AG04449 (cell line): ENCODE measurements around the gene STXBP5.

ENCODE experiments used
- CTCF ChIA-PET: fragments of 350-600 bp; formaldehyde crosslinking; extraction: SDS; loops from one replicate; lab custom pipeline; 2021; ENCODE audit warnings: antibody characterized with exemption; lab: Yijun Ruan, JAX
- POLR2A ChIA-PET: fragments of 400-600, 350-600 bp; formaldehyde crosslinking; extraction: SDS; loops from one replicate; lab custom pipeline; 2020; ENCODE audit warnings: antibody characterized with exemption, inconsistent platforms; lab: Yijun Ruan, JAX
- DNase-seq: peaks from one replicate; pipeline ENCODE4 v3.0.0-alpha.2; 2010; ENCODE audit warnings: low read depth, low spot score
- H3K4me3 ChIP-seq: 2 replicates; pipeline ENCODE4 v1.5.1; 2011; ENCODE audit warnings: low read depth, mild to moderate bottlenecking, control low read depth, low read length
- TF ChIP-seq, protein P1 (sequence below): IDR thresholded peaks from one replicate; pipeline ENCODE4 v1.5.1; 2011; ENCODE audit warnings: mild to moderate bottlenecking, moderate library complexity, low read length, control low read depth, inconsistent platforms; ENCODE audit not compliant: insufficient read depth; ENCODE audit errors: missing control alignments

STXBP5 gene

DNA sequence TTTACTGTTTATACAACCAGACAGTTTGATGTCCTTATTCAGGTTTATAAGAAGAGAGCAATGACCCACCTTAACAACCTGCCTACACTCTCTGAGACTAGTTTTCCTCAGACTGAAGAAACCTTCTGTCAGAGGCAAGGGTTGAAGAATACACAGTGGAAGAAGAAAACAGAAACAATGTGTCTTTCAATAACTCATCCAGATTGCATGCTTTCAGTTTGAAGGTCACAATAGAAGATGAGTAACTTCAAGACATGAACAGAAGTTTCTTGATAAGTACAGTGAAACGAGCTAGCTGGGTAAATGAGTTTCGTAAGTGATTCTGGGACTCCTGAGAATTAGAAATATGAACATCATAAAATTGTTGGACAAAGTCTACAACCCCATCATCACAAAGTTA is 141.7 kb downstream of the STXBP5 start:
- ChIA-PET CTCF (no interaction called here), POLR2A (no interaction called here)
- DNase-seq: no peak
- H3K4me3 ChIP-seq: no peak overlapping the region
- TF ChIP-seq, protein P1, sequence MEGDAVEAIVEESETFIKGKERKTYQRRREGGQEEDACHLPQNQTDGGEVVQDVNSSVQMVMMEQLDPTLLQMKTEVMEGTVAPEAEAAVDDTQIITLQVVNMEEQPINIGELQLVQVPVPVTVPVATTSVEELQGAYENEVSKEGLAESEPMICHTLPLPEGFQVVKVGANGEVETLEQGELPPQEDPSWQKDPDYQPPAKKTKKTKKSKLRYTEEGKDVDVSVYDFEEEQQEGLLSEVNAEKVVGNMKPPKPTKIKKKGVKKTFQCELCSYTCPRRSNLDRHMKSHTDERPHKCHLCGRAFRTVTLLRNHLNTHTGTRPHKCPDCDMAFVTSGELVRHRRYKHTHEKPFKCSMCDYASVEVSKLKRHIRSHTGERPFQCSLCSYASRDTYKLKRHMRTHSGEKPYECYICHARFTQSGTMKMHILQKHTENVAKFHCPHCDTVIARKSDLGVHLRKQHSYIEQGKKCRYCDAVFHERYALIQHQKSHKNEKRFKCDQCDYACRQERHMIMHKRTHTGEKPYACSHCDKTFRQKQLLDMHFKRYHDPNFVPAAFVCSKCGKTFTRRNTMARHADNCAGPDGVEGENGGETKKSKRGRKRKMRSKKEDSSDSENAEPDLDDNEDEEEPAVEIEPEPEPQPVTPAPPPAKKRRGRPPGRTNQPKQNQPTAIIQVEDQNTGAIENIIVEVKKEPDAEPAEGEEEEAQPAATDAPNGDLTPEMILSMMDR: no peak

DNA sequence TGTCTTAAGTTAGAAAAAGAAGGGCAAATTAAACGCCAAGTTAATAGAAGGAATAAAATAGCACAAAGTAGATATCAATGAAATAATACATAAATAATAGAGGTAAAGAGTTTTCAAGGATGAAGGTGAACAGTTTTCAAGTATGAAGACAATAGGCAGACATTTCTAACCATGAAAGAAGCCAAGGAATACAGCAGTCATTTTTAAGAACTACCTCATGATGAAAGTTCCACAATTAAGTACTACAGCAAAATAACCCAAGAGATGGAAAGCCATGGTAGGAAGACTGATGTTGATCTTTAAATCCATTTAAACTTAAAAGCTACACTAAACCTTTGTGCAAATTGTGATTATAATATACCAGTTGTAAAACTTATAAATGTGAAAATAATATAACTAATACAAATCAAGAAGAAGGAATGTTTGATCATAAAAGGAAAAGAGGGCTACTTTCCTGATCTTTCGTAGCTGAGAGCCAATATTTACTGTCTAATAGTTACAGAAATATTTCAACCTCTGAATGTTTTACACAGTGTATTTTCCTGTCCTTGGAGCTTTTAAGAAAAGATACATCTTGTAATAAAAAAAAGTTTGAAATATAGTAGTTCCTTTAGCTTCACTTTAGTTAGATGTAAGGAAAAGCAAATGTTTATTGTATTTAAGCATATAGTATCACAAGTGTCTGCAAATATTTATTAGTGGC is 143.1 kb downstream of the STXBP5 start:
- TF ChIP-seq, protein P1: no peak
- no peak for DNase-seq
- H3K4me3 ChIP-seq: no peak overlapping the region
- POLR2A ChIA-PET: no interaction called here
- CTCF ChIA-PET: no interaction called here

DNA sequence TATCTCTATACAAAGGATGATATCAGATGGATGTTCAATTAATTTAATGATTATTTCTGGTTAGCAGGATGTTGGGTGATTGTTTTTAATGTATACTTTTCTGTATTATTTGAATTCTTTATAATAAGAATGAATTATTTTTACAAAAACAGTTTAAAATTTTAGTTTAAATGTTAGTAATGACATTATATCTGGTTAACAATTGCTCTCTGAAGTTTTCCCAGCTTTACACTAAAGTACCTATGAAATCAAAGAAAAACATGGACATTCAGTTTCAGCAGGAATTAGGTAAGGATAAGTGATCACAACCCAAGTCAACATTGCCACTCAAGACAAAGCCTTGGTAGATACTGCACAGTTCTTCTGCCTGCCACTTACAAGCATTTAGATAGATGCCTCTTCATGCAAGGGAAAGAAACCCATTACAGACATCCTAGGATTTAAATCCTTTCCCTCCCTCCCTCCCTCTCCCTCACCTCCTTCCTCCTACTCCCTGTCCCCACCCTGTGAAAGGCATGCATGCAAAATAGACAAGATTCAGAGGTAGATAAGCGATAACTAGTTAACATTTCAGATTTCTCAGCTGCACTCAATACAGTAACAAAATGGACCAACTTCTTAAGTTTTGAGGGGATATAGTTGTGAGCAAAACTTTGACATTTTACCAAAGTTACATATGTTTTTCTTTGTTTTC is 143.8 kb downstream of the STXBP5 start:
- POLR2A ChIA-PET: no interaction called here
- TF ChIP-seq, protein P1: no peak
- DNase-seq: no peak
- H3K4me3 ChIP-seq: no peak overlapping the region
- CTCF ChIA-PET: no interaction called here

DNA sequence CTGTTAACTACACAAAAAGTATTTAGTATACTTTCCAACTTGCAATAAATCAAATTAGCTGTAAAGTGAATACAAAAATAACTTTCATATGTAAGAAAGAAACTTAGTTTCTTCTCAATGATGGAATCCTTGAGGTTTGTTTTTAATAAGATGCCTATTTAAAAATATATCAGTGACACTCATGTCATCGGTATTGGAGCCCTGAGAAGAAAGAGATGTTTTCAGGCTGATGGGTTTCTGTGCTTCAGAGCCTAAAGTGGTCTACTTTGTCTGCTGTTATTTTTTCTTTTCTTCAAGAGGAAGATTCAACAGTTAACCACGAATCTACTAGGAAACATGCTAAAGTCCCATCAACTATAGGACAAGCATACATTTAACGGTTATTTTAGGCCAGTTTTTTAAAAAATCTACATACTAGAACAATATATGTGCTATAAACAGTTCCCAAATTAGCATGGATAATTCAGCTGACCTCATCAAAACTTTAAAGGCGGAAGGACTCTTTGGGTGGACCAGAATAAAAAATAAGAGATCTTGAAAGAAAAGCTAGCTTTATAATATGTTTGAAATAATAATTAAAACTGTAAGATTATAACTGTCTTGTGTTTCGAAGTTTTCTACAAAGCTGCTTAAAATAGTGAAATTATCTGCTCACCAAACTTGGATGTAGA is 157.2 kb downstream of the STXBP5 start:
- ChIA-PET POLR2A (no interaction called here), CTCF (interaction anchor here (1.0 kb wide), 2 partner anchors 9 to 21 kb away, joined by 3 read pairs; no protein-coding TSS in a partner anchor)
- no peak overlapping the region for H3K4me3 ChIP-seq
- TF ChIP-seq, protein P1: no peak
- DNase-seq: no peak

DNA sequence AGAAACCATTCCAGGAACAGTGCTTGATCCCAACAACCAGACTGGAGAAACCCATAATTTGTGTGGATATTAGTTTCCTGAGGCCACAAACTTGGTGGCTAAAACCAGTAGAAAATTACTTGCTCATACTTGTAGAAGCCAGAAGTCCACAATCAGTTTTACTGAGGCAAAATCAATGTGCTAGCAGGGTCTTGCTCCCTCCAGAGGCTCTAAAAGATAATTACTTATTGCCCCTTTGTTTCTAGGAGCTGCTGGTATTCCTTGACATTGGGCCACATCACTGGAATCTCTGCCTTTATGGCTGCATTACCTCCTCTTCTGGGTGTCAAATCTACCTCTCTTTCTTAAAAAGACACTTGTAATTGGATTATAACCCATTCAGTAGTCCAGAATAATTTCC is 162.1 kb downstream of the STXBP5 start:
- ChIA-PET CTCF (no interaction called here), POLR2A (no interaction called here)
- TF ChIP-seq, protein P1: no peak
- DNase-seq: no peak
- no peak overlapping the region for H3K4me3 ChIP-seq

DNA sequence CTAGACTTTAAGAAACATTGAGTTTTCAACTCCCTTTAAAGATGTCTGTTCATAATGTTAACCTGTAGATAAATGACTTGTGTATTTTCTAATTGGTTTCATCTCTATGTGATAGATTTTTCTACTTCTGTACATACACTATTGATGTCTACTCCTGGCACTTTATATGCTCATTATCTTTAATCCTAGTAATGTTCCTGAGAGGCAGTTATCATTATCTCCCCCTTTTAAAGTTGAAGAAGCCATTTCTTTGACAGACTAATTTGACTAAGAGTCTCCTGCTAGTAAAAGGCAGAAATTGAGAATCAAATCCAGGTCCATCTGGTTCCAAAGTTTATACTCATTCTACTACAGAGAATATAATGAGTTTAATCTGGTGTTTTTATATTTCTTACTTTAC is 167.1 kb downstream of the STXBP5 start:
- DNase-seq: no peak
- ChIA-PET CTCF (interaction anchor here (3.2 kb wide), 1 partner anchor 11 kb away, joined by 27 read pairs; no protein-coding TSS in a partner anchor), POLR2A (interaction anchor here (0.6 kb wide), 1 partner anchor 863 kb away, joined by 4 read pairs; no protein-coding TSS in a partner anchor)
- TF ChIP-seq, protein P1: no peak
- no peak overlapping the region for H3K4me3 ChIP-seq
